ENCODE measurements around the gene GLYATL1.

GLYATL1 gene

DNA sequence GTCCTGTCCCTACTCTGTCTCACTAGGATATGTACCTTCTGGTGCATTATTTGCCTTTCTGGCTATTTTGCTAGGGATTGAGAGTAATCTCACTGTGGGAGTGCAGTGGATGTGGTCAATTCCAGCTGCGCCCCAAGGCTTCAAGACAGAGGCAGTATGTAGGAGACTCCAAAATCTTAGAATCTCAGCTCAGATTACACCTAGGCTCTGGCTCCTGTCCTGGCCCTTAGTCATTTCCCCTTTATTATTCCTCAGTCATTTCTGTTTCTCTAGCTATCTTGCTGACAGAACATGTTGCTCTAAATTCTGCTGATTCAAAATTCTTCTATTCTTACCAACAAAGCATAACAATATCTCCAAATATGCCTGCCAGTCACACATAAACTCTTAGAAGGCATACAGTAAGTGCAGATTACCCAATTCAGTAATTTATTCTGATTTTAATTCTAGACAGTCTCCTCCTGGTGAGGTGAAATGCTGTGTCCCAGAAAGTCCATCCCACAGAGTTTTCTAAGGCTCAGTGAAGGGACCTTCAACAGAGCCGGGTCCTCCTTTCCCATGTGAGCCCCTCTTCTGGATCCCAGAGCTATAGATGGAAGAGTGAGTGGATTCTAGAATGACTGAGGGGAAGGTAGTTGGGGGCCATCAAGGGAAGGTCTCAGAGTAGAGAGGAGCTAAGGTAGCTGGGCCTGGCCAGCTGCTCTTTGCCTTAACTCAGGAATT lies 24.3 kb upstream of the GLYATL1 start:
- Histone ChIP-seq H3K18ac (ENCODE audit: low read length) (no peak overlapping the region), H3K4ac (ENCODE audit: low read depth, low read length) (no peak overlapping the region), H3K79me2 (ENCODE audit: control insufficient read depth, insufficient read depth, low read length) (no peaks in the 10 kb centered on the region), H3K23ac (ENCODE audit: low read length) (no peak overlapping the region), H3K56ac (ENCODE audit: low read length) (no peak overlapping the region), H3K27me3 (ENCODE audit: insufficient read depth, low read length, poor library complexity) (no peaks in the 10 kb centered on the region), H3K4me3 (ENCODE audit: low read length) (no peak overlapping the region), H3K9ac (ENCODE audit: low read length) (no peak overlapping the region), H3K27ac (ENCODE audit: low read depth, low read length) (no peak overlapping the region), H2BK15ac (replicated peaks; ENCODE audit: low read depth) (no peak overlapping the region), H3K4me2 (ENCODE audit: low read length) (no peak overlapping the region), H3K4me1 (ENCODE audit: control insufficient read depth, low read depth, low read length) (no peaks in the 10 kb centered on the region), H2BK120ac (ENCODE audit: low read depth, low read length) (no peak overlapping the region), H2BK5ac (ENCODE audit: low read length) (no peak overlapping the region), H2AK5ac (ENCODE audit: low read length) (no peak overlapping the region), H3K79me1 (ENCODE audit: low read length) (no peaks in the 10 kb centered on the region), H3K36me3 (ENCODE audit: control insufficient read depth, insufficient read depth, low read length) (no peaks in the 10 kb centered on the region), H4K5ac (ENCODE audit: low read length) (no peak overlapping the region), H4K8ac (ENCODE audit: low read depth, low read length) (no peak overlapping the region)
- no CpG with 5 or more reads among the region's 2 CpGs for WGBS (ENCODE audit: extremely low coverage, insufficient coverage, low lambda C conversion rate)
- no peak for DNase-seq

DNA sequence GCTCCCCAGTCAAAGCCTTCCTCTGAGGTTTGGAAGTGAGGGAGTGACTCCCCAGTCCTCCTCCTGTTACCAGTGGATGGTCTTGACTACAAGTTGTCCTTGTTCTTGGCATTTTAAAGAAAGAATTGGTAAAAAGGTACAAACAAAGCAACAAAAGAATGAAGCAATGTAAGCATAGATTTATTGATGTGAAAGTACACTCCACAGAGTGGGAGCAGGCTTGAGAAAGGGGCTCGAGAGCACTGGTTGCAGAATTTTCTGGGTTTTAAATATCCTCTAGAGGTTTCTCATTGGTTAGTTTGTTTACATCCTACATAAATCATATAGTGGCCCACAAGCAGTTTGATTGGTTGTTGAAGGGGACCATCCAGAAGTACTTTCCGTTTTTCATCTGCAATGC lies 22.7 kb upstream of the GLYATL1 start:
- DNase-seq, result no peak
- no peak overlapping the region for H3K18ac ChIP-seq (ENCODE audit: low read length)
- H3K36me3 ChIP-seq (ENCODE audit: control insufficient read depth, insufficient read depth, low read length), result no peaks in the 10 kb centered on the region
- no peak overlapping the region for H4K5ac ChIP-seq (ENCODE audit: low read length)
- no peak overlapping the region for H2BK120ac ChIP-seq (ENCODE audit: low read depth, low read length)
- no peak overlapping the region for H2BK5ac ChIP-seq (ENCODE audit: low read length)
- H3K27ac ChIP-seq (ENCODE audit: low read depth, low read length), result no peak overlapping the region
- H3K79me2 ChIP-seq (ENCODE audit: control insufficient read depth, insufficient read depth, low read length), result no peaks in the 10 kb centered on the region
- H3K4me3 ChIP-seq (ENCODE audit: low read length), result no peak overlapping the region
- H3K79me1 ChIP-seq (ENCODE audit: low read length), result no peaks in the 10 kb centered on the region
- no peak overlapping the region for H3K23ac ChIP-seq (ENCODE audit: low read length)
- H4K8ac ChIP-seq (ENCODE audit: low read depth, low read length), result no peak overlapping the region
- no peak overlapping the region for H3K9ac ChIP-seq (ENCODE audit: low read length)
- no peak overlapping the region for H2BK15ac ChIP-seq (replicated peaks; ENCODE audit: low read depth)
- no peak overlapping the region for H3K56ac ChIP-seq (ENCODE audit: low read length)
- no peak overlapping the region for H3K4me2 ChIP-seq (ENCODE audit: low read length)
- no peak overlapping the region for H3K4ac ChIP-seq (ENCODE audit: low read depth, low read length)
- no peaks in the 10 kb centered on the region for H3K27me3 ChIP-seq (ENCODE audit: insufficient read depth, low read length, poor library complexity)
- H2AK5ac ChIP-seq (ENCODE audit: low read length), result no peak overlapping the region
- no CpG with 5 or more reads among the region's 2 CpGs for WGBS (ENCODE audit: extremely low coverage, insufficient coverage, low lambda C conversion rate)
- H3K4me1 ChIP-seq (ENCODE audit: control insufficient read depth, low read depth, low read length), result no peaks in the 10 kb centered on the region

DNA sequence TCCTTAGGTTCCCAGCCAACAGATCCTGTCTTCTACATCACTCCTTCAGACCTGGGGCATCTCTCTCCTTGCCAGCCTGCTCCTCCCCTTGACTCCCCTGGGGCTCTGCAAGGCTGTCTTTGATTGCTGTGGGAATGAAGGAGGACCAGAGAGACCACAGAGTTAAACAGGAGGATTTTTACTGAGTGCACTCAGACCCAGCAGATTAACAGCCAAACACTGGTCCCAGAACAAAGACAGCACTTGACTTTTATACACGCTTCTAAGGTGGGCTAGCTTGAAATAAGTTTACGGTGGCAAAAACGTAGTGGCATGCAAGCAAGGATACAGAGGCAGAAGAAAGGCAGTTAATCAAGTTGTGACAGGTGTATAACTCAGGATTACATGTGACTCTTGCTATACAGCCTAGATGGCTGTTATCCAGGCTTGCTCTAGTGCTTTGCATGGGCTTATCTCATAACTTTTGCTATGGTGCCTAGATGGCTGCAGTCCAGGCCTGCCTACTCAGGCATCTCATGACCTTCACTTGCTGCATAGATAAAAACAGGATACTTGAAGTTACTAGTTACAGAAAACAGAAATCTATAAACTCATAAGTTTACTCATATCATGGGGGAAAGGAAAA lies 22.0 kb upstream of the GLYATL1 start:
- no peak overlapping the region for H2BK5ac ChIP-seq (ENCODE audit: low read length)
- no peaks in the 10 kb centered on the region for H3K27me3 ChIP-seq (ENCODE audit: insufficient read depth, low read length, poor library complexity)
- H3K36me3 ChIP-seq (ENCODE audit: control insufficient read depth, insufficient read depth, low read length), result no peaks in the 10 kb centered on the region
- H2AK5ac ChIP-seq (ENCODE audit: low read length), result no peak overlapping the region
- no peak for DNase-seq
- H3K4me1 ChIP-seq (ENCODE audit: control insufficient read depth, low read depth, low read length), result no peaks in the 10 kb centered on the region
- no peak overlapping the region for H4K5ac ChIP-seq (ENCODE audit: low read length)
- no peak overlapping the region for H3K56ac ChIP-seq (ENCODE audit: low read length)
- no peak overlapping the region for H3K23ac ChIP-seq (ENCODE audit: low read length)
- no peak overlapping the region for H2BK15ac ChIP-seq (replicated peaks; ENCODE audit: low read depth)
- H2BK120ac ChIP-seq (ENCODE audit: low read depth, low read length), result no peak overlapping the region
- H3K9ac ChIP-seq (ENCODE audit: low read length), result no peak overlapping the region
- H3K4ac ChIP-seq (ENCODE audit: low read depth, low read length), result no peak overlapping the region
- H3K79me2 ChIP-seq (ENCODE audit: control insufficient read depth, insufficient read depth, low read length), result no peaks in the 10 kb centered on the region
- WGBS (ENCODE audit: extremely low coverage, insufficient coverage, low lambda C conversion rate), result no CpG with 5 or more reads among the region's 3 CpGs
- H3K79me1 ChIP-seq (ENCODE audit: low read length), result no peaks in the 10 kb centered on the region
- H3K18ac ChIP-seq (ENCODE audit: low read length), result no peak overlapping the region
- H4K8ac ChIP-seq (ENCODE audit: low read depth, low read length), result no peak overlapping the region
- H3K27ac ChIP-seq (ENCODE audit: low read depth, low read length), result no peak overlapping the region
- H3K4me3 ChIP-seq (ENCODE audit: low read length), result no peak overlapping the region
- no peak overlapping the region for H3K4me2 ChIP-seq (ENCODE audit: low read length)

DNA sequence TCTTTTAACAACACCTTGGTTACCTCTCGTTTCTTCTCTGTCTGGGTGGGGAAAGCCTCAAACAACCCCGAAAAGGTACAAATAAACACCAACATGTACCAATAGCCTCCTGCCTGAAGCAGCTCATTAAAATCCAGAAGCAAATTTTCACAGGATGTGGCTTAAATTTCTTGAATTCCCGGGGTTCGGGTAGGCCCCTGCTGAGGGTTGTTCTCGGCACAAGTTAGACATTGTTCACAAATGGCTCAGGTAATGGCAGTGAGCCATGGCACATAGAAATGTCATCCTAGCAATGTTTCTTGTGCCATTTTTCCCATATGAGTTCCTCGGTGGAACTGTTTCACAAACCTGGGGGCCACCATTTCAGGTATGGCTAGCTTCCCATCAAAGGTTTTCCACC lies 19.7 kb upstream of the GLYATL1 start:
- WGBS (ENCODE audit: extremely low coverage, insufficient coverage, low lambda C conversion rate), result no CpG with 5 or more reads among the region's 6 CpGs
- Histone ChIP-seq H3K56ac (ENCODE audit: low read length) (no peak overlapping the region), H3K27me3 (ENCODE audit: insufficient read depth, low read length, poor library complexity) (no peaks in the 10 kb centered on the region), H4K8ac (ENCODE audit: low read depth, low read length) (no peak overlapping the region), H2BK5ac (ENCODE audit: low read length) (no peak overlapping the region), H3K79me1 (ENCODE audit: low read length) (no peaks in the 10 kb centered on the region), H3K27ac (ENCODE audit: low read depth, low read length) (no peak overlapping the region), H4K5ac (ENCODE audit: low read length) (no peak overlapping the region), H3K4me1 (ENCODE audit: control insufficient read depth, low read depth, low read length) (no peaks in the 10 kb centered on the region), H3K18ac (ENCODE audit: low read length) (no peak overlapping the region), H3K36me3 (ENCODE audit: control insufficient read depth, insufficient read depth, low read length) (no peaks in the 10 kb centered on the region), H3K9ac (ENCODE audit: low read length) (no peak overlapping the region), H2BK15ac (replicated peaks; ENCODE audit: low read depth) (no peak overlapping the region), H3K4me2 (ENCODE audit: low read length) (no peak overlapping the region), H3K4me3 (ENCODE audit: low read length) (no peak overlapping the region), H3K23ac (ENCODE audit: low read length) (no peak overlapping the region), H2BK120ac (ENCODE audit: low read depth, low read length) (no peak overlapping the region), H2AK5ac (ENCODE audit: low read length) (no peak overlapping the region), H3K79me2 (ENCODE audit: control insufficient read depth, insufficient read depth, low read length) (no peaks in the 10 kb centered on the region), H3K4ac (ENCODE audit: low read depth, low read length) (no peak overlapping the region)
- DNase-seq, result no peak

DNA sequence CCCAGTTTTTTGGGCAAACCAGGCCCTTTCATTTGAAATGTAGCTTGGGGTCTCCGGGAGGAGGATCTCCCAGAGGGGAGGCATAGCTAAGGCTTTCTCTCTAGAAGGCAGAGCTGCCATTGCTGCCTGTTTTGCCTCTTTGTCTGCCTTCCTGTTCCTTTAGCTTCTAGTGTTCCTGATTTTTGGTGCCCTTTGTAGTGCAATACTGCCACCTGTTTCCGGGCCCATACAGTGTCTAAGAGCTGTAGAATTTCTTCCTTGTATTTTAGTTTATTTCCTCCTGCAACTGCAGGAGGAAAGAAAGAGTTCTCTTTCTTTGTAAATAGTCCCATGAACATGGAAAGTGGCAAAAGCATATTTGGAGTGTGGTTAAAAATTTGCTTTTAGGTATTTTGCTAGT lies 19.3 kb upstream of the GLYATL1 start:
- Histone ChIP-seq H3K36me3 (ENCODE audit: control insufficient read depth, insufficient read depth, low read length) (no peaks in the 10 kb centered on the region), H2BK5ac (ENCODE audit: low read length) (no peak overlapping the region), H3K79me2 (ENCODE audit: control insufficient read depth, insufficient read depth, low read length) (no peaks in the 10 kb centered on the region), H2BK15ac (replicated peaks; ENCODE audit: low read depth) (no peak overlapping the region), H4K5ac (ENCODE audit: low read length) (no peak overlapping the region), H3K79me1 (ENCODE audit: low read length) (no peaks in the 10 kb centered on the region), H3K4ac (ENCODE audit: low read depth, low read length) (no peak overlapping the region), H3K18ac (ENCODE audit: low read length) (no peak overlapping the region), H3K4me3 (ENCODE audit: low read length) (no peak overlapping the region), H3K56ac (ENCODE audit: low read length) (no peak overlapping the region), H3K4me2 (ENCODE audit: low read length) (no peak overlapping the region), H3K9ac (ENCODE audit: low read length) (no peak overlapping the region), H3K27me3 (ENCODE audit: insufficient read depth, low read length, poor library complexity) (no peaks in the 10 kb centered on the region), H2BK120ac (ENCODE audit: low read depth, low read length) (no peak overlapping the region), H3K23ac (ENCODE audit: low read length) (no peak overlapping the region), H2AK5ac (ENCODE audit: low read length) (no peak overlapping the region), H4K8ac (ENCODE audit: low read depth, low read length) (no peak overlapping the region), H3K27ac (ENCODE audit: low read depth, low read length) (no peak overlapping the region), H3K4me1 (ENCODE audit: control insufficient read depth, low read depth, low read length) (no peaks in the 10 kb centered on the region)
- DNase-seq, result no peak
- no CpG with 5 or more reads among the region's 2 CpGs for WGBS (ENCODE audit: extremely low coverage, insufficient coverage, low lambda C conversion rate)

Measured in mesendoderm (in vitro differentiated cells).